ENCODE measurements around the gene DHPS. TPM values are rescaled to one million over a fixed set of nuclear protein-coding genes. Genes with fewer than 3 reads are reported as not detected.

Gene DHPS
- 100 to 1,000 TPM in 1 of 2 donors, 10 to 100 TPM in 1; 55.8 to 136 TPM for total RNA-seq

DNA sequence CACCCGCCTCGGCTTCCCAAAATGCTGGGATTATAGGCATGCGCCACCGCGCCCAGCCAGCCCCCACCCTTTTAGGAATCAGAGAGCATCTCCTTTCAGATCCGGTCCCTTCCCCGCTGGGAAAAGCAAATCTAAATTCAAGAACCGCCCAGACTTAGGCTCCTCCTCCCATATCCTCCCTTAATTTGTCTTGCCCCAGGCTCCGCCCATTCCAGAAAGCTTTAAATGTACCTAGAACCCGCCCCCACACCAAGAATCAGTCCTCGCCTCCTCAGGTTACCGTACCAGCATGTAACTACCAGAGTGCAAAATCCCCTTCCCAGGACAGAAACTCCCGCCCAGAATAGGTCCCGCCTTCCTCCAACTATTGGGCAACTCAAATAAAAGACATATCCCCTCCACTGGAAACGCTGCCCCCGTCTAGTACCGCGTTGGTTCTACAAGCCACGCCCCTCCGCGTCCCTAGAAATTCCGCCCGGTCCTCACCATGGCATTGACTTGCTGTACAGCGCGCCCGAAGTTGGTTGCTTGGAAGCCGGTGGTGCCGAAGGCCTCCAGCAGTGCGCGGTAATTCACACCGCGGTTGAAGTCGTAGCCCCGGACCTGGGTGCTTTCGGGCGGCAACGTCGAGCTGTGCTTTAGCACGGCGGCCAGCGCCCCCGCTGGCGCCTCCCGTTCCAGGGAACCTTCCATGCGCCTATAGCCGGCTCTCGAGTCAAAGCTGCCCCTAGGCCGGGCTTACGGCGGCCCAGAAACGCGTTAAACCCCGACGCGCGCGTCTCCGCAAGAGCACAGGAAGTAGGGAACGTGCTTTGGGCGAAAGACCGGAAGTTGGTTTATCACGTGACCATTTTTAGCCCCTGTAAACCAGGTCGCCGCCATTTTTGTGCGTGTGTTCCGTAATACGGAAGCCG lies at the start of gene DHPS:
DHPS (minus strand) TSS at position 807 of the 914 bp plus-strand sequence; CDS start at position 693, 114 bp downstream.
- TF ChIP-seq POLR2A (IDR thresholded peaks at IDR 0.05) (peak; percentile 58 to 85 (median 75)), CTCF (IDR thresholded peaks at IDR 0.05) (no peak)
- ATAC-seq: peak; percentile 91
- WGBS, 2 donors: 0% methylated on average over 43 to 68 of the region's 68 CpGs
- no peaks in the 10 kb centered on the region for H3K9me3 ChIP-seq
- H3K27ac ChIP-seq: peak within 1 kb of the TSS; percentile 88 to 100 (median 92)
- peaks cover 12 to 14% of the 10 kb centered on the region in 2 donors for H3K36me3 ChIP-seq (replicated peaks in 1 of 2; ENCODE audit: insufficient read depth in 1 of 2, low read depth in 2 of 2)
- H3K4me3 ChIP-seq: peak within 1 kb of the TSS; percentile 92 to 98
- intact Hi-C loops (cut with DNase I): no loop called here
- peaks cover 17% of the 10 kb centered on the region for H3K4me1 ChIP-seq
- DNase-seq: peak; percentile 94 to 98 (median 96)
- H3K27me3 ChIP-seq: no peaks in the 10 kb centered on the region

DNA sequence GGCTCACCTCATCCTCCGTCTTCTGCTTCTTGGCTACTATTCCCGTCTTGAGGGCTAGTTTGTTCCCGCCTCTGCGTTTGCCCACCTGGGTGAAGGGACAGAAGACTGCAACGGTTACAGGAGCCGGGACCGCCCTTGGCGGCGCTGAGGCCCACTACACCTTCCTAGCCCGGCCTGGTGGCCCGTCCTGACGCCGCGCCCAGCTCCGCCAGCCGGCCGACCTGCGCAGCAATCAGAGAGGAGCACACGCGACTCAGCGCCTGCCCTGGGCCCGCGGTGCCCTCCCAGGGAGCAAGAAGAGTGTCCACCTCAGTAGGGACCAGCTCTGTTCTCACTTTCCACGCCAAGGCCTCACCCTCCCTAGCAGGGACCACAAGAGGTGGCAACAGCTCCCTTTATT lies 49.7 kb upstream of the DHPS start:
- intact Hi-C loops (cut with DNase I): no loop called here
- Histone ChIP-seq H3K27ac (no peak overlapping the region), H3K27me3 (no peaks in the 10 kb centered on the region), H3K4me1 (peaks cover 30% of the 10 kb centered on the region), H3K36me3 (replicated peaks in 1 of 2; ENCODE audit: insufficient read depth in 1 of 2, low read depth in 2 of 2) (peaks cover 8 to 15% of the 10 kb centered on the region in 2 donors), H3K9me3 (no peaks in the 10 kb centered on the region), H3K4me3 (no peak overlapping the region)
- no peak for TF ChIP-seq CTCF (IDR thresholded peaks at IDR 0.05)
- TF ChIP-seq POLR2A (IDR thresholded peaks at IDR 0.05): no peak
- DNase-seq: no peak
- 90 to 91% methylated on average over 15 to 24 of the region's 24 CpGs for WGBS, 2 donors
- ATAC-seq: no peak

GRCh38 chr19:12730064-12730463 lies 48.4 kb upstream of the DHPS start:
- whole genome bisulfite sequencing, 2 donors: 82 to 86% methylated on average over 3 of the region's 3 CpGs
- intact Hi-C loops (cut with DNase I): no loop called here
- no peak for ATAC-seq
- Histone ChIP-seq H3K4me3 (no peak overlapping the region), H3K4me1 (peaks cover 26% of the 10 kb centered on the region), H3K9me3 (no peaks in the 10 kb centered on the region), H3K36me3 (replicated peaks in 1 of 2; ENCODE audit: insufficient read depth in 1 of 2, low read depth in 2 of 2) (peaks cover 8 to 15% of the 10 kb centered on the region in 2 donors), H3K27ac (no peak overlapping the region), H3K27me3 (no peaks in the 10 kb centered on the region)
- no peak for TF ChIP-seq CTCF (IDR thresholded peaks at IDR 0.05)
- TF ChIP-seq POLR2A (IDR thresholded peaks at IDR 0.05): no peak
- DNase-seq: no peak

- H3K4me1 ChIP-seq: peaks cover 31% of the 10 kb centered on the region
- DNase-seq: no peak
- WGBS, 2 donors: 89 to 90% methylated on average over 8 to 9 of the region's 9 CpGs
- no peak overlapping the region for H3K4me3 ChIP-seq
- ATAC-seq: no peak
- H3K36me3 ChIP-seq (replicated peaks in 1 of 2; ENCODE audit: insufficient read depth in 1 of 2, low read depth in 2 of 2): peaks cover 8 to 15% of the 10 kb centered on the region in 2 donors
- H3K27ac ChIP-seq: no peak overlapping the region
- intact Hi-C loops (cut with DNase I): no loop called here
- H3K9me3 ChIP-seq: no peaks in the 10 kb centered on the region
- TF ChIP-seq CTCF (IDR thresholded peaks at IDR 0.05): no peak
- no peak for TF ChIP-seq POLR2A (IDR thresholded peaks at IDR 0.05)
- no peaks in the 10 kb centered on the region for H3K27me3 ChIP-seq
Measured at GRCh38 chr19:12727745-12728433, 46.2 kb upstream of the DHPS start.
